Kasumi-1 (cell line): ENCODE data around the gene C6orf141.
"Not testable (repeated sequence)": the region's sequence is repeated elsewhere in the genome, so short reads cannot be mapped to it uniquely, and the experiment has no call there.

Experiments used
- DNase-seq, 2 experiments: peaks; one replicate each; lab custom pipeline; 2025; lab: John Stamatoyannopoulos, UW

The C6orf141 gene

DNA sequence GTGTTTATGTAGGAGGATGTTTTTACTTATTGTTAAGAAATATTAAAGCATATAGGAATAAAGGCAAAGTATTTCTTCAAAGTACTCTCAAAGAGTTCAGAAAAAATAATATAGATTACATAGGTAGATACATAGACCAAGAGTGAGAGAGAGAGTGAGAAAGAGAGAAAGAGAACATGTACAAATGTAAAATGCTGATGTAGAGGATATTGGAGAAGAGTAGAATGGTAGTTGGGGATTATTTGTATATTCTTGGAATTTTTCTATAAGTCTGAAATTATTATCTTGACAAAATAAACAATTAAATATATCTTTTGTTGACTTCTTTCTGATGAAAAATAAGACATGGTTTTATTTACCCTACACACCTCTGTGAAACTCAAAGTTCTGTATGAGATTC is 29.2 kb downstream of the C6orf141 start:
- no peak for DNase-seq

DNA sequence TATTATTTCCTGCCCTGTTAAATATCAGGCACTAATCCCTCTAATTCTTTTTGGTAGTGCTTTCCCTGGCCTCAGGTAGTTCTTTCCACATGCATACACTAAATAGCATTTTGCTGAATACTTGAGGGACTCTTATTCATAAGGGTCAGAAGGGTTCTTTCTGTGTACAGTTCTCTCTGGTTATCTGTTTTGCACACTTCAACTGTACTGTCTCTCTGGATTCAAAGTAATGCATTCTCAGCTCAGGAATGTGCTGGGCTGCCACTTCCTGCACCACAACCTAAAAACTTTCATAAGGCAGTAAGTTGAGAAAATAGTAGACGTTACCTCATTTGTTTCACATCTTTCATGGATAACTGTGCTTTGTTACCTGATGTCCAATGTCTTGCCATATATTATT is 32.1 kb downstream of the C6orf141 start:
- DNase-seq, result no peak

DNA sequence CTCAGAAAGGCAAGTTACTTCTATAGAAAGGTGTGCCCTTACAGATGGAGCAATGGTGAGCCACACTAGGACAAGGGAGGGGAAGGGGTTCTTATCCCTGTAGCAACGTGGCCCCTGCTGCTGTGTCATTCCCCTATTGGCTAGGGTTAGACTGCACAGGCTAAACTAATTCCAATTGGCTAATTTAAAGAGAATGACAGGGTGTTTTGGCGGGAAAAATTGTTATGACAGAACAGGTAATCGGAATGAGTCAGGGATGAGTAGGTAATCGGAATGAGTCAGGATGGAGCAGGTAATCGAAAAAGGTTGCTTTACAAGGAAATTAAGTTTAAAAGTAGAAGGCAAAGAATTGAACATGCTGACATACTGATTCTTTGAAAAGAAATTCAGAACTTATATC is 36.8 kb downstream of the C6orf141 start:
- DNase-seq, result not testable (repeated sequence)
